BJ (cell line): Measurements from ENCODE around the gene IAPP. TPM values are rescaled to one million over a fixed set of nuclear protein-coding genes. Genes with fewer than 3 reads are reported as not detected.

Experiments used
- CTCF ChIA-PET: fragments of 350-600 bp; formaldehyde crosslinking; extraction: SDS; loops from one replicate; lab custom pipeline; 2021; ENCODE audit warnings: antibody characterized with exemption, inconsistent platforms; lab: Yijun Ruan, JAX
- POLR2A ChIA-PET: fragments of 300-600 bp; sonication (Branson Sonifier 250); formaldehyde crosslinking; extraction: SDS; loops from one replicate; lab custom pipeline; 2021; ENCODE audit warnings: antibody characterized with exemption; lab: Charles Lee
- DNase-seq: peaks from one replicate; pipeline ENCODE4 v3.0.0-alpha.2; 2011; ENCODE audit warnings: low read depth
- H3K27me3 ChIP-seq: 2 replicates; pipeline ENCODE4 v1.6.0; 2011; ENCODE audit warnings: low read length; ENCODE audit not compliant: control insufficient read depth, insufficient read depth
- H3K36me3 ChIP-seq: 2 replicates; pipeline ENCODE4 v1.5.1; 2011; ENCODE audit warnings: low read length; ENCODE audit not compliant: control insufficient read depth, insufficient read depth
- H3K4me3 ChIP-seq: 2 replicates; pipeline ENCODE4 v1.5.1; 2011; ENCODE audit warnings: low read depth, mild to moderate bottlenecking, control low read depth, low read length
- CTCF ChIP-seq: IDR thresholded peaks from 2 replicates; pipeline ENCODE4 v1.5.1; 2011; ENCODE audit warnings: low read depth, mild to moderate bottlenecking, control low read depth, inconsistent platforms, low read length, moderate library complexity; ENCODE audit not compliant: insufficient read depth
- polyA minus RNA-seq: library from RNA; depleted of rRNA, polyadenylated mRNA; stranded (reverse); fragments of >200 nt; gene quantifications from 2 replicates; pipeline ENCODE4 v1.2.3, GENCODE V29; 2011; rRNA and poly(A)+ RNA removed
- polyA plus RNA-seq: library from polyadenylated mRNA; depleted of rRNA; stranded (reverse); fragments of >200 nt; gene quantifications from 2 replicates; pipeline ENCODE4 v1.2.3, GENCODE V29; 2011; rRNA removed

Gene IAPP
- not detected in 2 replicates for polyA plus RNA-seq
- polyA minus RNA-seq: not detected in 2 replicates

GRCh38 chr12:21372602-21373001, at the start of gene IAPP:
IAPP (plus strand) TSS chr12:21372902; CDS start chr12:21373352, 450 bp downstream.
- H3K4me3 ChIP-seq: no peak within 1 kb of the TSS
- no peak for TF ChIP-seq CTCF
- ChIA-PET CTCF (no interaction called here), POLR2A (no interaction called here)
- no peaks in the 10 kb centered on the region for H3K27me3 ChIP-seq
- no peaks in the 10 kb centered on the region for H3K36me3 ChIP-seq
- no peak for DNase-seq

GRCh38 chr12:21323736-21324135, 49.0 kb upstream of the IAPP start:
- H3K36me3 ChIP-seq: no peaks in the 10 kb centered on the region
- H3K4me3 ChIP-seq: no peak overlapping the region
- no peaks in the 10 kb centered on the region for H3K27me3 ChIP-seq
- ChIA-PET CTCF (no interaction called here), POLR2A (no interaction called here)
- DNase-seq: no peak
- no peak for TF ChIP-seq CTCF

GRCh38 chr12:21324551-21324950, 48.2 kb upstream of the IAPP start:
- DNase-seq: no peak
- no peak for TF ChIP-seq CTCF
- no peak overlapping the region for H3K4me3 ChIP-seq
- CTCF ChIA-PET: no interaction called here
- POLR2A ChIA-PET: no interaction called here
- no peaks in the 10 kb centered on the region for H3K36me3 ChIP-seq
- no peaks in the 10 kb centered on the region for H3K27me3 ChIP-seq

GRCh38 chr12:21328578-21328977, 44.1 kb upstream of the IAPP start:
- DNase-seq: no peak
- H3K27me3 ChIP-seq: no peaks in the 10 kb centered on the region
- ChIA-PET POLR2A (no interaction called here), CTCF (no interaction called here)
- TF ChIP-seq CTCF: no peak
- H3K4me3 ChIP-seq: no peak overlapping the region
- no peaks in the 10 kb centered on the region for H3K36me3 ChIP-seq

- CTCF ChIA-PET: no interaction called here
- Histone ChIP-seq H3K27me3 (no peaks in the 10 kb centered on the region), H3K4me3 (no peak overlapping the region), H3K36me3 (no peaks in the 10 kb centered on the region)
- TF ChIP-seq CTCF: no peak
- no peak for DNase-seq
- POLR2A ChIA-PET: no interaction called here
These were observed 41.9 kb upstream of the IAPP start for GRCh38 chr12:21330682-21331253.
